ENCODE results near the gene TNRC6A.

GRCh38 chr16:24853169-24853824 lies 123.8 kb downstream of the TNRC6A start:
- TF ChIP-seq CTCF (IDR thresholded peaks at IDR 0.05) (no peak), POLR2A (IDR thresholded peaks at IDR 0.05) (no peak), POLR2AphosphoS5 (IDR thresholded peaks at IDR 0.05; ENCODE audit: insufficient read depth in 1 of 2, low read depth in 1 of 2) (no peak)
